ENCODE measurements around the gene SUN5. TPM values are rescaled to one million over a fixed set of nuclear protein-coding genes. Genes with fewer than 3 reads are reported as not detected.

The SUN5 gene
- total and polyA plus RNA-seq, 4 donors: not detected

DNA sequence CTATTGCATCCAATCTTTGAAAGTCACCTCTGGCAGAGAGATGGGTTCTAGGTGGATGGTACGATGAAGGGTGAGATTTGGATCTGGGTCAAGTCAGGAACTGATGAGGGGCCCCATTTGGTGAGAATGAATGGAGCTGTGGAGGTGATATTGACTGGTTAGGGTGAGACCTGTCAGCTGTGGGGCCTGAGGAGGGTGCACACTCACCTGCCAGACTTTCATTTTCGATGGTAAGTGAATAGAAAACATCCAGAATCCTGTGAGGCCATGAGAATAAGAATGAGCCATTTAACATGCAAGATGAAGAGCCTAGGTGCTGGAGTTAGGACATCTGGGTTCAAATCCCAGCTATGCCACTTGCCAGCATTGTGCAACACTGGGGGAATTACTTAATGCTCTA is 6.8 kb downstream of the SUN5 start (continued):
- TF ChIP-seq, protein P1, sequence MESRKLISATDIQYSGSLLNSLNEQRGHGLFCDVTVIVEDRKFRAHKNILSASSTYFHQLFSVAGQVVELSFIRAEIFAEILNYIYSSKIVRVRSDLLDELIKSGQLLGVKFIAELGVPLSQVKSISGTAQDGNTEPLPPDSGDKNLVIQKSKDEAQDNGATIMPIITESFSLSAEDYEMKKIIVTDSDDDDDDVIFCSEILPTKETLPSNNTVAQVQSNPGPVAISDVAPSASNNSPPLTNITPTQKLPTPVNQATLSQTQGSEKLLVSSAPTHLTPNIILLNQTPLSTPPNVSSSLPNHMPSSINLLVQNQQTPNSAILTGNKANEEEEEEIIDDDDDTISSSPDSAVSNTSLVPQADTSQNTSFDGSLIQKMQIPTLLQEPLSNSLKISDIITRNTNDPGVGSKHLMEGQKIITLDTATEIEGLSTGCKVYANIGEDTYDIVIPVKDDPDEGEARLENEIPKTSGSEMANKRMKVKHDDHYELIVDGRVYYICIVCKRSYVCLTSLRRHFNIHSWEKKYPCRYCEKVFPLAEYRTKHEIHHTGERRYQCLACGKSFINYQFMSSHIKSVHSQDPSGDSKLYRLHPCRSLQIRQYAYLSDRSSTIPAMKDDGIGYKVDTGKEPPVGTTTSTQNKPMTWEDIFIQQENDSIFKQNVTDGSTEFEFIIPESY (IDR thresholded peaks at IDR 0.05): no peak

DNA sequence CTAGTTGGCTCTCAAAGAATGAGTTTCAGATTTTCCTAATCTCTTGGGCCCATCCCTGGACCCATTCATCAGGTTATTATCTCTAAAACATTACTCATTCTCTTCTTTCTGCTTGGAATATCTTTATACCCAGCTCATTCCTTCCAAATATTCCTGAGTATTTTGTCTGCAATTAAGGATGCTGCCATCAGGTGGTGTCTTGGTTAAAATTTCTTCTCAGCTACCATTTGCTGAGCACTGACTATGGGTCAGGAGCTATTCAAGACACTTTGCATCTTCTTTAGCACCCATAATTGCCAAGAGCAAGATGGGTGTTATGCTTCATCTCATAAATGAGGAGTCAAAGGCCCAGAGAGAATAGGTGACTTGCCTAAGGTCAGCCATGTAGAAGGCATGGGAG is 8.4 kb downstream of the SUN5 start:
- TF ChIP-seq FOXA2 (IDR thresholded peaks at IDR 0.05) (no peak), GABPA (IDR thresholded peaks at IDR 0.05 in 1 of 2, conservative IDR thresholded peaks at IDR 0.05 in 1 of 2) (no peak), TAF1 (conservative IDR thresholded peaks at IDR 0.05) (no peak), SP1 (IDR thresholded peaks at IDR 0.05) (no peak), RAD21 (IDR thresholded peaks at IDR 0.05) (no peak), REST (IDR thresholded peaks at IDR 0.05) (no peak), YY1 (IDR thresholded peaks at IDR 0.05) (no peak)
- TF ChIP-seq, protein P1 (IDR thresholded peaks at IDR 0.05): no peak
- H3K36me3 ChIP-seq (ENCODE audit: control insufficient read depth in 4 of 4, insufficient read depth in 3 of 4, low read depth in 1 of 4, low read length in 3 of 4): no peaks in the 10 kb centered on the region

DNA sequence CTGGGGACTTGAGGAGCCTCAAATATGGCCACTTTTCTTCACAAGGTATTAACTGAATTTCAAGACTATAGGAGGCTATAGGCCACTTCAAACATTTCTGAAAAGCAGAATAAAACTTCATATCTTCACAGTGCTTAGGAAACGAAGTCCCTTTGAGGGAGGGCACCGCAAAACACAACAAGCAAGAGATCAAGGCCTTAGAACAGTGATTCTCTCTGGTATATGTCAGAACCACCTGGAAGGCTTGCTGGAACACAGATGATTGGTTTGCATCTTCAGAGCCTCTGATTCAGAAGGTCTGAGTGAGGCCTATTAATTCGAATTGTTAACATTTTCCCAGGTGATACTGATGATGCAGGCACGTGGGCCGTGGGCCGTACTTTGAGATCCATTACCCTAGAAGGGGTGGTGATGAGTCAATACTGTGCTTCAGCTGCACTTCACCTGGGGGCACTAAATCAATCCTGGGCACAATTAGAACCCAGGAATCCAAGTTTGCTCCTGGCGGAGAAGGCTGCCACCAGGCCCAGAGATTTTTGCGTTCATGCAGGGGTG is 10.7 kb downstream of the SUN5 start:
- no peak for DNase-seq (ENCODE audit: low spot score)
- no peaks in the 10 kb centered on the region for H3K4me1 ChIP-seq (ENCODE audit: control insufficient read depth in 4 of 4, insufficient read depth in 4 of 4, low read length in 3 of 4)
- H3K27me3 ChIP-seq (ENCODE audit: control insufficient read depth in 4 of 4, insufficient read depth in 4 of 4, low read length in 3 of 4): no peaks in the 10 kb centered on the region
- TF ChIP-seq FOXA2 (IDR thresholded peaks at IDR 0.05): no peak
- no peak for TF ChIP-seq TAF1 (conservative IDR thresholded peaks at IDR 0.05)
- TF ChIP-seq RAD21 (IDR thresholded peaks at IDR 0.05): no peak
- no peak for TF ChIP-seq JUND (IDR thresholded peaks at IDR 0.05)
- TF ChIP-seq SP1 (IDR thresholded peaks at IDR 0.05): no peak
- TF ChIP-seq, protein P2, sequence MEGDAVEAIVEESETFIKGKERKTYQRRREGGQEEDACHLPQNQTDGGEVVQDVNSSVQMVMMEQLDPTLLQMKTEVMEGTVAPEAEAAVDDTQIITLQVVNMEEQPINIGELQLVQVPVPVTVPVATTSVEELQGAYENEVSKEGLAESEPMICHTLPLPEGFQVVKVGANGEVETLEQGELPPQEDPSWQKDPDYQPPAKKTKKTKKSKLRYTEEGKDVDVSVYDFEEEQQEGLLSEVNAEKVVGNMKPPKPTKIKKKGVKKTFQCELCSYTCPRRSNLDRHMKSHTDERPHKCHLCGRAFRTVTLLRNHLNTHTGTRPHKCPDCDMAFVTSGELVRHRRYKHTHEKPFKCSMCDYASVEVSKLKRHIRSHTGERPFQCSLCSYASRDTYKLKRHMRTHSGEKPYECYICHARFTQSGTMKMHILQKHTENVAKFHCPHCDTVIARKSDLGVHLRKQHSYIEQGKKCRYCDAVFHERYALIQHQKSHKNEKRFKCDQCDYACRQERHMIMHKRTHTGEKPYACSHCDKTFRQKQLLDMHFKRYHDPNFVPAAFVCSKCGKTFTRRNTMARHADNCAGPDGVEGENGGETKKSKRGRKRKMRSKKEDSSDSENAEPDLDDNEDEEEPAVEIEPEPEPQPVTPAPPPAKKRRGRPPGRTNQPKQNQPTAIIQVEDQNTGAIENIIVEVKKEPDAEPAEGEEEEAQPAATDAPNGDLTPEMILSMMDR (IDR thresholded peaks at IDR 0.05; ENCODE audit: low read depth, low read length, missing input control): no peak
- no peak for TF ChIP-seq GABPA (IDR thresholded peaks at IDR 0.05 in 1 of 2, conservative IDR thresholded peaks at IDR 0.05 in 1 of 2)
- TF ChIP-seq NR2F2 (IDR thresholded peaks at IDR 0.05): no peak
- TF ChIP-seq, protein P3, sequence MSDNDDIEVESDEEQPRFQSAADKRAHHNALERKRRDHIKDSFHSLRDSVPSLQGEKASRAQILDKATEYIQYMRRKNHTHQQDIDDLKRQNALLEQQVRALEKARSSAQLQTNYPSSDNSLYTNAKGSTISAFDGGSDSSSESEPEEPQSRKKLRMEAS (IDR thresholded peaks at IDR 0.05): no peak
- no peak for TF ChIP-seq FOXA1 (IDR thresholded peaks at IDR 0.05)
- no peak for TF ChIP-seq EGR1 (IDR thresholded peaks at IDR 0.05; ENCODE audit: low read depth in 2 of 2)
- TF ChIP-seq, protein P1 (IDR thresholded peaks at IDR 0.05): no peak
- TF ChIP-seq, protein P4, sequence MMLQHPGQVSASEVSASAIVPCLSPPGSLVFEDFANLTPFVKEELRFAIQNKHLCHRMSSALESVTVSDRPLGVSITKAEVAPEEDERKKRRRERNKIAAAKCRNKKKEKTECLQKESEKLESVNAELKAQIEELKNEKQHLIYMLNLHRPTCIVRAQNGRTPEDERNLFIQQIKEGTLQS (IDR thresholded peaks at IDR 0.05): no peak
- TF ChIP-seq HNF4A (conservative IDR thresholded peaks at IDR 0.05): no peak
- no peak for TF ChIP-seq RXRA (IDR thresholded peaks at IDR 0.05)
- TF ChIP-seq HNF4G (IDR thresholded peaks at IDR 0.05): no peak
- TF ChIP-seq YY1 (IDR thresholded peaks at IDR 0.05): no peak

More for the DNA sequence above, 8.4 kb downstream of the SUN5 start:
- Histone ChIP-seq H3K27me3 (ENCODE audit: control insufficient read depth in 4 of 4, insufficient read depth in 4 of 4, low read length in 3 of 4) (no peaks in the 10 kb centered on the region), H3K9me3 (ENCODE audit: control insufficient read depth in 4 of 4, low read length in 3 of 4) (peaks cover 0 to 8% (median 3%) of the 10 kb centered on the region in 4 donors), H3K4me3 (ENCODE audit: low read depth in 1 of 3, low read length in 3 of 3) (no peak overlapping the region), H3K9ac (ENCODE audit: low read depth in 1 of 2, low read length in 2 of 2) (no peak overlapping the region), H3K27ac (ENCODE audit: low read depth in 1 of 2, low read length in 2 of 2) (no peak overlapping the region), H3K4me1 (ENCODE audit: control insufficient read depth in 4 of 4, insufficient read depth in 4 of 4, low read length in 3 of 4) (no peaks in the 10 kb centered on the region)
- no peak for DNase-seq (ENCODE audit: low spot score)

More for the DNA sequence above, 10.7 kb downstream of the SUN5 start:
- H3K9ac ChIP-seq (ENCODE audit: low read depth in 1 of 2, low read length in 2 of 2): no peak overlapping the region
- H3K9me3 ChIP-seq (ENCODE audit: control insufficient read depth in 4 of 4, low read length in 3 of 4): peaks cover 0 to 8% (median 3%) of the 10 kb centered on the region in 4 donors
- 84% methylated on average over 8 of the region's 8 CpGs for WGBS
- H3K27ac ChIP-seq (ENCODE audit: low read depth in 1 of 2, low read length in 2 of 2): no peak overlapping the region
- H3K36me3 ChIP-seq (ENCODE audit: control insufficient read depth in 4 of 4, insufficient read depth in 3 of 4, low read depth in 1 of 4, low read length in 3 of 4): no peaks in the 10 kb centered on the region
- no peak overlapping the region for H3K4me3 ChIP-seq (ENCODE audit: low read depth in 1 of 3, low read length in 3 of 3)
